Stimulated activated naive CD4-positive, alpha-beta T cell treated with Interleukin-2 at 50 U/mL for 16 hours (primary cell): ENCODE measurements around the gene TMEM81.

Source experiments
- DNase-seq: peaks from one replicate; lab custom pipeline; 2025; lab: John Stamatoyannopoulos, UW

TMEM81 gene

DNA sequence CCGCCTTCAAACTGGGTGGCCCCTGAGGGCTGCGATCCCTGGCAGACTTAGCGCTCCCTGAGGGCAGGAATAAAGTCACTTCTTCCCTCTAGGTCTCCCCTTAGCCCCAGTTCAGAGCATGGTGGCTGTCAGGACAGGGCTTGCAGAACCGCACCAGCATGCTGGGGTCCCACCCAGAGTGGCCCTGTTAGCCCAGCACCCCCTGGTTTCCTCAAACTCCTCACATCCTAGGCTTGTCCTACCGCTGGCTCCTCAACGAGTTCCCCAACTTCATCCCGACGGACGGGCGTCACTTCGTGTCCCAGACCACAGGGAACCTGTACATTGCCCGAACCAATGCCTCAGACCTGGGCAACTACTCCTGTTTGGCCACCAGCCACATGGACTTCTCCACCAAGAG is 25.4 kb downstream of the TMEM81 start:
- no peak for DNase-seq

GRCh38 chr1:205057808-205058575 is 26.3 kb downstream of the TMEM81 start:
- no peak for DNase-seq

DNA sequence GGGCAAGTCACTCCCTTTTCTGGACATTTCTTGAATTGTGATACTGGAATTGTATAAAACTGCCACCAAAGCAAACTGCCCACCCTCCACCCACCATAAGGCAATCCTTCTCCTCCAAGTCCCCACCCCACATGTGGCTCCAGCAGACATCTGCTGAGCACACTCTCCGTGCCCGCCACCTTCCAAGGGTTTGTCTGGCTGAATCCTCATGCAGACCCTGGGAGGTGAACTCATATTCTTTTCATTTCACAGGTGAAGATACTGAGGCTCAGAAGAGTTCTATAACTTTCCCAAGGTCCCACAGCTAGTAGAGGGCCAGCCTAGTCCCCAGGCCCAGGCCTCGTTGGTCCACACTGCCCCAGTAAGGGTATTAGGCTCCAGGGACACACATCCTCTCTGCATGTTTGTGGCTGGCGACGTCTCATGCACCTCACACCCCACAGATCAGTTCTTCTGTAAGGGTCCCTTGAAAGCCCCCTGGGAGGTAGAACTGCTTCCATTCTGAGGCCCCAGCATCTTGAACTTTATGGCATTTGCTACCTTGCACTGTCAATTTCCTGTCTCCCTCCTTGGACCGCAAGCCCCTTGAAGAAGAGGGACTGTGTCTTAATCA is 27.2 kb downstream of the TMEM81 start:
- no peak for DNase-seq

DNA sequence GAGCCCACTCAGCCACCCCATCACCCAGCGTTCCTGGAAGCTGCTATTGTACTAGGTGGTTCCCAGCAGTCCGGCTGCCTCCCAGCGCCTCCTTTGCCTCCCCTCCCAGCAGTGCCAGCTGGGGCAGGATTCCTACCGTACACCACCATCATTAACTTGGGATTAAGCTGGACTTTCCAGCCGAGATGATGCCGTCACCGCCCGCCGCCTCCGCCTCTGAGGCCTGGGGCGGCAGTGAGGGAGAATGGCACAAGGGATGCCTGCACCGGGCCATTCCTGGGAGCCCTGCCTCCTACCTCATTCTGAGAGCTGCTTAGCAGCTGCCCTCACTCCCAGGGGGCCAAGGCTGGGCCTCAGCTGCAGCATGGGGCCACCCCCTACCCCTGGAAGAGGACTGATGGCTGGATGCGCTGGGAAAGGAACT is 28.1 kb downstream of the TMEM81 start:
- no peak for DNase-seq

DNA sequence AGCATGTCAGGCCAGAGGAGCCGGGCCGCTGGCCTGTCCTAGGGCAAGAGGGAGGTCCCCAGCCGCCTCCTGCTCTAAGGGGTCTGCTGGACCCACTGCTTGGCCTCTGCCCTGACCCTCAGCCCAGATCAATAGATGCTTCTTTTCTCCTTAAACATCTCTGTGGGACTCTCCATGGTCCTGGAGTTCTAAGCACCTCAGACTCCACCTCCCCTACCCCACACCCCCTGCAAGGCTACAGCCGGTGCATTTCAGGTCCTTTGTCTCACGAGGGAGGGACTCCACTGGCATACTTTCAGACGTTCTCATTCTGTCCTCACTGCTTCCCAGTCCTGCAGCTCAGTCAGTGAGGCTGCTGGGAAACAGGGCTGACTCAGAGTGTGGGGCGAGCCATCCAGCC is 30.2 kb downstream of the TMEM81 start:
- no peak for DNase-seq

- no peak for DNase-seq
These were observed 31.0 kb downstream of the TMEM81 start for GRCh38 chr1:205053296-205053695.

DNA sequence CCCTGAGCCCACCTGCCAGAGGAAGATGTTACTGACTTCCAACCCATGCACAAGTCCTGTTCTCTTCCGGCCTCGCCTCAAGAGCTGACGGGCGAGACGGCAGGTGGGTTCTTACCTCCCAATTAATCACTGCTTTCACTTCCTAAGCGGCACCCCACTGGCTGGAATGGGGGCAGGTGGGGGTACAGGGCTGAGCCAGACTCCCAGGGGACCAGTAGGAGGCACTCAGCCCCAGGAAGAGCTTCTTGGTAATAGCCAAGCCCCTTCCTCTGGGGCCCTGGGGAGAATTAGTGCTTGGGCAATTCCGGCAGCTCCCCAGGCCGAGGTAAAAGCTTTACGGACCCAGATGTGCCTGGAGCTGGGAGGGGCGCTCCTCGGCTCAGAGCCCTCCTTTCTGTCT is 31.6 kb downstream of the TMEM81 start:
- no peak for DNase-seq

DNA sequence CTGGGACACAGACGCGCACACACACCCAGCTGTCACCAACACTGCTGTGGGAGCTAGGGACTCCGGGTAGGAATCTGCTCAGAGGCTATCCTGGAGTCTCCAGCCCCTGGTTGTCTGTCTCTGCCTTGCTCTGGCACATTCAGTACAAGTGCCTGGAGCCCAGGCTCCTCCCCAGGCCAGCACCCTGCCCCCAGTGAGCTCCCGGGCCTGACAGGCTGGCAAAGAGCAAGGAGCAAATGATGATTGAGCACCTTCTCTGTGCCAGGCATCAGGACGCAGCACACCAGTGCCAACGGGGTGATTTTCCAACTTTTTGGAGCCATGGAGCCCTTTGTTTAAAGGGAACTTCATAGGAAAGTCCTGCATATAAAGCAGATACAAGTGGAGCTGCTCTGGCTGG is 34.8 kb downstream of the TMEM81 start:
- no peak for DNase-seq

- no peak for DNase-seq
These were observed 35.9 kb downstream of the TMEM81 start for GRCh38 chr1:205048382-205048781.

DNA sequence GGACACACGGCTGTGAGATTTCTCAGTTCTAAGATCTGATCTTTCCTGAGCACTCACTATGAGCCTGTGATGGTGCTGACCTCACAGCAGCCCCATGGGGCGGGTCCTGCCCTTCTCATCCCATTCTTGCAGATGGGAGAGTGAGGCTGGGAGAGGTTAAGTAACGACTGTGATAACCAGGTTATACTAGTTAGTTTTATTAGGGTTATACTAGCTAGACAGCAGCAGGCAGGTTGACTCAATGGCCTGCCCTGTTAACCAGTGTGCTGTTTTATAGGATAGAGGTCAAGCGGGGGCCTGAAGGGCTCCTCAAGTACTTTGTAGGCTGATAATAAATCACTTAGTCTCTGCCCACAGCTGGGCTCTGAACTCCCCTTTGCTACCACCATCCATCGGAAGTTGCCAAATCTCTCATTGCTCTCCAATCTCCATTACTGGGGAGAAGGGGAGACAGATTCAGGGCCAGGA is 36.5 kb downstream of the TMEM81 start:
- DNase-seq, result no peak

DNA sequence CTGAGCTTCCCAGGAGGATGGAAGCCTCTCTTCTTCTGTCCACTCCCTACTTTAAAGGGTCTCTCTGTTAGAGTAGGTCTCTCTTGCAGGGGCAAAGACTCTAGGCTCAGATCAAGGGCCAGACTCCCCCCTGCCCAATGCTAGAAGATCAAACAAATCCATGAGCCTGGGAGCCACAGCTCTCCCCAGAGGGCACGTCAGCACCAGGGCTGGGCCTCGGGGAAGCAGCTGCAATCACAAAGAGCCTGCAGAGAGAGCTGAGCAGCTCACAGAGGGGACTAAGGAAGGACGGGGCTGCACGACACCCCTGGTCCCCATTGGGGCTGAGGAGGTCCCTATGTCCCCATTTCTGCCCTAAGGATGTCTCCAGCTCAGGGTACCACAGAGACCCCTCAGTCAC is 37.4 kb downstream of the TMEM81 start:
- no peak for DNase-seq

DNA sequence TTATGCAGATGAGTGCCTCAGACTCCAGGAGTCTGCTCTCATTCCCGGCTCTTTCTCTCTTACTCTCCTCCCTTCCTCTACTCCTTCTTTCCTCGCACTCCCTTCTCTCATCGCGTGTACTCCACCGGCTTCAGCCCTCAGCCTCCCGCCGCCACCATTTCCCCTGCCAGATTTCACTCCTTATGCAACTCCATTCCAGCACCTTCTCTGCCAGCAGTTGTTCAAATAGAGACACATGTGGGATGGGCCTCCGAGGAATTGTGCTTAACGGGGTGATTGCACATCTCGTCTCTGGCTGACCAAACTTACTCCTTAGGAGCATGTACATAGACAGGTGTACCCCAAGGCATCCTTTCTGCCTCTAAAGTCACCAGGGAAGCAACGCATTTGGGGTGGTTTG is 39.1 kb downstream of the TMEM81 start:
- DNase-seq, result no peak

DNA sequence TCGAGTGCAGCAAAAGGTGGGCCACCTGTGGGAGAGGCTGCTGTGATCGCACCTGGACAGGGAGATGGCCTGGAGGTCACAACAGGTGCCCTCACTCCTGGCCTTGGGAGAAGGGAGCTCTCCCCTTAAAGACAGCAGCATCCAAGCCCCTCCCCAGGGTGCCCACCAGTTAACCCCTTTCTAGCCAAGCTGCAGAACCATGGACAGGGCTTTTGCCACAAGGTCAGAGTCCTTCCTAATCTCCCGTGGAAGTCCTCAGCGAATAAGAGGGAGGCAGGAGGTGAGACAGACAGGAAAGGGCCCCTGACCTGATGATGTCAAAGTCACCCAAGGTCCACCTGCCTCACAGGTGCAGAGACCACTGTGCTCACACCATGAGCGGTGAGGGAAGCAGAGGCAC is 39.5 kb downstream of the TMEM81 start:
- no peak for DNase-seq

GRCh38 chr1:205043866-205044265 is 40.4 kb downstream of the TMEM81 start:
- DNase-seq, result no peak

GRCh38 chr1:205042911-205043806 is 41.1 kb downstream of the TMEM81 start, which contains the start of gene CNTN2:
Gene CNTN2, plus strand, starts transcription at chr1:205043212. Its CDS starts 9,974 bp downstream, at chr1:205053186.
- DNase-seq, result no peak

DNA sequence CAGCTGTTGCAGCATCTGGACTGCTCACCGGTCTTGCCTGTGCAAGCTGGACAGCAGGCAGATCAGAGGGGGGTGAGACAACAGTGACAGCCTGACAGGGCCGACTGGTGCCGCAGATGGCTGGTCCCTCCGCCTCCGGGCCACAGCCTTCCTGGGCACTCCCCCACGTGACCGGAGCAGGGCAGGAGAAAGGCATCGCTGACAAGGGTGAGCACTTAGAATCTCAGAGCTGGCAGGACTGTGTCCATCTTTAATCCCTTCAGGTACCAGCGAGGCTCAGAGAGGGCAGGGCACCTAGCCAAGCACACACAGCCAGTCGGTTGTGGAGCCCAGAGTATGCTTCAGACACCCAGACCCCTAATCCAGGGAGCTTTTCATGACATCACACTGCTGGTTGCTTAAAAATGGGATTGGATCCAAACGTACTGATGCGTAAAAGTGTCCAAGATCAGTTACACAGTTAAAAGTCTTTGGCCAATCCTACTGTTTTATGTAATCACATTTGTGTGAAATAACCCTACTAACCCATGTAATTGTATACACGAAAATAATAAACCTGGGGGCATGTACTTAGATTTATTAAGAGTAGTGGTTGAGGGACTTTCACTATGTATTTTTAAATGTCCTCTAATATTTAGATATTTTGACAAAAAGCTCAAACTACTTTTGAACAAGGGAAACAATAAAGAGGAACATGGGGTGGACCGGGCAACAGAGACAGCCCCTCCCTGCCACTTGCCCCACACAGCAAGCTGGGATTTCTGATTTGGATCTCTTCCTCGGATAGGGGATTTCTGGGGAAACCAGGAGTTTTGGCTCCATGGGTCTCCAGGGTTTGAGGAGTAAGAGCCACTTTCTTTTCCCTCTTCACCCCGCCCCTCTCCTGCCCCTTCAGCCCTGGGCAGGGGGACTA is 42.0 kb downstream of the TMEM81 start:
- DNase-seq, result no peak

DNA sequence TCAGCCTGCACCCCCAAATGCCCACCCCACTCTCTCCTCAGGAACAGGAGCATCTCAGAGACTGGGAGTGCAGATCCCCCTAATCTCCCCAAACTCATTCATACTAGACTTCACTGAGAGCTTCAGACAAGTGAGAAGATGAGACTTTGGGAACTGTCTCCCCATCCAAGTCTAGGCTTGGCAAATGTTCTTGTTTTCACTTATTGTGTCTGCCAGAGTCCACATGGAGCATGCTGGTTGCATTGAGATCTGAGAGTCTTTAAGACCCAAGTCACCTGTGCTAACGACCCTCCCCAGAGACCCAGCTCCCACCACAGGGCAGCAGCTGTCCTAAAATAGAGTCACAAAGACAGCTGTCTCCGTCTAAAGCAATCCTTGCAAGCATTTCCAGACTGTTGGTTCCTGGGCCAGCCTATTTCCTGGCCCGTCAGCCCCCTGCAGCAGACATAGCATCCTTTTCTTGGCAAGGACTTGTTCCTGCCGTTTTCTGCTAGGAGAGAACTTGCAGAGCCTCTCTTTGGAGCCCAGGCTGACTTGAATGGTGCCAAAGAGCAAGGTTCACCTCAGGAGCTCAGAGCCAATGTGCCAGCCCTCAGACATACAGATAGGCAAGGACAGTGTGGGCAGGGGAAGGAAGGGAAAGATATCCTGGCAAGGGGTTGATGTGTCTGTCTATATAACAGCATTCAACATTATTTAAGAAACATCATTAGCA is 43.1 kb downstream of the TMEM81 start:
- no peak for DNase-seq

GRCh38 chr1:205038132-205038786 is 46.0 kb downstream of the TMEM81 start:
- no peak for DNase-seq

DNA sequence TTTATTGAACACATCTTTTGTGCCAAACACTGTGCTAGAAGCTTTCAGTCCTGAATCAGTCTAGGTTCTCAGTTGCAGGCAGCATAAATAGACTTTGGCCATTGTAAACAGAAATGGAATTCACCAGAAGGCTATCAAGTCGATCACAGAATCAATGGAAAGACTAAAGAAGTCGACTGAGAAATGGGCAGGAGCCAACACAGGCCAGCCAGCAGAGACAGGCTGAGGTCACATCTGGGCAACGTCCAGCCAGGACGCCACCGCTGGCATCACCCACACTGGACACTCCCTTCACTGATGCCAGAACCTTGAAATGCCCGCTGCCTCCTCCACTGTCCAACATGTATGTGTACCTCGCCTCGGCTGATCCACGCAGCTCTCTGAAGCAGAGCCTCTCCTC is 46.7 kb downstream of the TMEM81 start:
- no peak for DNase-seq
